ENCODE measurements around the gene MKRN1.
"Not testable (repeated sequence)": the region's sequence is repeated elsewhere in the genome, so short reads cannot be mapped to it uniquely, and the experiment has no call there.

The MKRN1 gene

GRCh38 chr7:140440593-140440992 is 38.7 kb downstream of the MKRN1 start:
- DNase-seq (ENCODE audit: extremely low read depth in 1 of 2, low read depth in 1 of 2): no peak

GRCh38 chr7:140439359-140439758 is 39.9 kb downstream of the MKRN1 start:
- no peak for DNase-seq (ENCODE audit: extremely low read depth in 1 of 2, low read depth in 1 of 2)

- no peak for DNase-seq (ENCODE audit: extremely low read depth in 1 of 2, low read depth in 1 of 2)
These were observed 43.9 kb downstream of the MKRN1 start for GRCh38 chr7:140435252-140435895.

- DNase-seq (ENCODE audit: extremely low read depth in 1 of 2, low read depth in 1 of 2): no peak
These were observed 45.9 kb downstream of the MKRN1 start for GRCh38 chr7:140433396-140433795.

GRCh38 chr7:140426130-140426529 is 53.2 kb downstream of the MKRN1 start:
- DNase-seq (ENCODE audit: extremely low read depth in 1 of 2, low read depth in 1 of 2): no peak

- no peak for DNase-seq (ENCODE audit: extremely low read depth in 1 of 2, low read depth in 1 of 2)
These were observed 53.6 kb downstream of the MKRN1 start for GRCh38 chr7:140425718-140426117.

- DNase-seq (ENCODE audit: extremely low read depth in 1 of 2, low read depth in 1 of 2): no peak
These were observed 55.8 kb downstream of the MKRN1 start for GRCh38 chr7:140423501-140423900.

- DNase-seq (ENCODE audit: extremely low read depth in 1 of 2, low read depth in 1 of 2): no peak
These were observed 57.8 kb downstream of the MKRN1 start for GRCh38 chr7:140421521-140421920.

GRCh38 chr7:140418653-140419052 is 60.7 kb downstream of the MKRN1 start:
- DNase-seq (ENCODE audit: extremely low read depth in 1 of 2, low read depth in 1 of 2): no peak

GRCh38 chr7:140418156-140418472 is 61.2 kb downstream of the MKRN1 start:
- DNase-seq (ENCODE audit: extremely low read depth in 1 of 2, low read depth in 1 of 2): not testable (repeated sequence)

- no peak for DNase-seq (ENCODE audit: extremely low read depth in 1 of 2, low read depth in 1 of 2)
These were observed 61.7 kb downstream of the MKRN1 start for GRCh38 chr7:140417456-140418155.

- DNase-seq (ENCODE audit: extremely low read depth in 1 of 2, low read depth in 1 of 2): no peak
These were observed 62.7 kb downstream of the MKRN1 start for GRCh38 chr7:140416560-140416959.

GRCh38 chr7:140415816-140416215 is 63.5 kb downstream of the MKRN1 start:
- not testable (repeated sequence) for DNase-seq (ENCODE audit: extremely low read depth in 1 of 2, low read depth in 1 of 2)

GRCh38 chr7:140415361-140415760 is 63.9 kb downstream of the MKRN1 start:
- no peak for DNase-seq (ENCODE audit: extremely low read depth in 1 of 2, low read depth in 1 of 2)

GRCh38 chr7:140404565-140405065 is 74.7 kb downstream of the MKRN1 start:
- DNase-seq (ENCODE audit: extremely low read depth in 1 of 2, low read depth in 1 of 2): no peak

- no peak for DNase-seq (ENCODE audit: extremely low read depth in 1 of 2, low read depth in 1 of 2)
These were observed 75.3 kb downstream of the MKRN1 start, which contains the start of gene RAB19 for GRCh38 chr7:140403878-140404564. RAB19 (plus strand) TSS chr7:140404058; CDS start chr7:140407647, 3,589 bp downstream.
